Fibroblast of lung (primary cell): Measurements from ENCODE around the gene TRAPPC2L. TPM values are rescaled to one million over a fixed set of nuclear protein-coding genes. Genes with fewer than 3 reads are reported as not detected.

Experiments
- DNase-seq, 2 donors: peaks; one replicate each; pipeline versions ENCODE4 v3.0.0 to v3.0.0-alpha.2; 2010; ENCODE audit warnings: low read depth in 2 of 2
- H2AFZ ChIP-seq: 2 replicates; pipeline ENCODE4 v1.5.1; 2012; ENCODE audit warnings: low read length, control low read depth, inconsistent platforms
- H3K27ac ChIP-seq: 2 replicates; pipeline ENCODE4 v1.5.1; 2011; ENCODE audit warnings: low read length, control low read depth; ENCODE audit not compliant: insufficient read depth
- H3K27me3 ChIP-seq: 2 replicates; pipeline ENCODE4 v1.5.1; 2011; ENCODE audit warnings: mild to moderate bottlenecking, low read length; ENCODE audit not compliant: control insufficient read depth, insufficient read depth
- H3K36me3 ChIP-seq: 2 replicates; pipeline ENCODE4 v1.5.1; 2011; ENCODE audit warnings: low read length; ENCODE audit not compliant: control insufficient read depth, insufficient read depth
- H3K4me1 ChIP-seq: 2 replicates; pipeline ENCODE4 v1.5.1; 2011; ENCODE audit warnings: low read length; ENCODE audit not compliant: control insufficient read depth, insufficient read depth; ENCODE audit errors: extremely low read depth
- H3K4me2 ChIP-seq: 2 replicates; pipeline ENCODE4 v1.5.1; 2011; ENCODE audit warnings: low read length, control low read depth; ENCODE audit not compliant: insufficient read depth; ENCODE audit errors: extremely low read depth
- H3K4me3 ChIP-seq, 4 experiments: fragments of 200-600 bp in 1 of 4; sonication (generic) in 1 of 4; replicated peaks in 1 of 4; 2 replicates each; pipeline ENCODE4 v1.5.1; 2011 to 2016; ENCODE audit warnings: low read length in 4 of 4, low read depth in 3 of 4, mild to moderate bottlenecking in 3 of 4, control low read depth in 2 of 4, inconsistent platforms in 1 of 4, mixed read lengths in 1 of 4; ENCODE audit not compliant: insufficient read depth in 1 of 4; ENCODE audit errors: control extremely low read depth in 1 of 4
- H3K79me2 ChIP-seq: 2 replicates; pipeline ENCODE4 v1.5.1; 2012; ENCODE audit warnings: mild to moderate bottlenecking, low read length, inconsistent platforms; ENCODE audit not compliant: control insufficient read depth, insufficient read depth
- H3K9ac ChIP-seq: 2 replicates; pipeline ENCODE4 v1.5.1; 2011; ENCODE audit warnings: mild to moderate bottlenecking, low read length, control low read depth; ENCODE audit not compliant: insufficient read depth
- H3K9me3 ChIP-seq: 2 replicates; pipeline ENCODE4 v1.5.1; 2012; ENCODE audit warnings: low read depth, low read length; ENCODE audit not compliant: control insufficient read depth, insufficient read depth
- H4K20me1 ChIP-seq: 2 replicates; pipeline ENCODE4 v1.5.1; 2011; ENCODE audit warnings: low read length; ENCODE audit not compliant: control insufficient read depth, insufficient read depth; ENCODE audit errors: extremely low read depth
- EZH2 ChIP-seq: IDR thresholded peaks from 2 replicates; pipeline ENCODE4 v1.5.1; 2012; ENCODE audit warnings: low read length, control low read depth, mild to moderate bottlenecking; ENCODE audit errors: missing control alignments
- polyA plus RNA-seq, 2 donors: library from polyadenylated mRNA; depleted of rRNA in 1 of 2; stranded (reverse) in 1 of 2; unstranded in 1 of 2; fragments of >200 nt; gene quantifications; 2 replicates each; pipeline ENCODE4 v1.2.1, GENCODE V29; 2011 to 2012; ENCODE audit warnings: missing spikeins in 1 of 2
- total RNA-seq: library from RNA; depleted of rRNA; stranded (reverse); fragments of >200 nt; gene quantifications from 2 replicates; pipeline ENCODE4 v1.2.1, GENCODE V29; 2014
- TF ChIP-seq, protein P1 (sequence below), 2 donors: IDR thresholded peaks in 1 of 2; conservative IDR thresholded peaks in 1 of 2; 1 replicate in 1 of 2; 2 replicates in 1 of 2; pipeline ENCODE4 v1.5.1; 2011 to 2012; ENCODE audit warnings: low read length in 2 of 2, control low read depth in 1 of 2, inconsistent platforms in 1 of 2, low read depth in 1 of 2, mild to moderate bottlenecking in 1 of 2

TRAPPC2L gene
- total and polyA plus RNA-seq, 2 donors (not counting 1 experiment from before 2014, with no cell fraction given), result 47.7 to 63.7 TPM

DNA sequence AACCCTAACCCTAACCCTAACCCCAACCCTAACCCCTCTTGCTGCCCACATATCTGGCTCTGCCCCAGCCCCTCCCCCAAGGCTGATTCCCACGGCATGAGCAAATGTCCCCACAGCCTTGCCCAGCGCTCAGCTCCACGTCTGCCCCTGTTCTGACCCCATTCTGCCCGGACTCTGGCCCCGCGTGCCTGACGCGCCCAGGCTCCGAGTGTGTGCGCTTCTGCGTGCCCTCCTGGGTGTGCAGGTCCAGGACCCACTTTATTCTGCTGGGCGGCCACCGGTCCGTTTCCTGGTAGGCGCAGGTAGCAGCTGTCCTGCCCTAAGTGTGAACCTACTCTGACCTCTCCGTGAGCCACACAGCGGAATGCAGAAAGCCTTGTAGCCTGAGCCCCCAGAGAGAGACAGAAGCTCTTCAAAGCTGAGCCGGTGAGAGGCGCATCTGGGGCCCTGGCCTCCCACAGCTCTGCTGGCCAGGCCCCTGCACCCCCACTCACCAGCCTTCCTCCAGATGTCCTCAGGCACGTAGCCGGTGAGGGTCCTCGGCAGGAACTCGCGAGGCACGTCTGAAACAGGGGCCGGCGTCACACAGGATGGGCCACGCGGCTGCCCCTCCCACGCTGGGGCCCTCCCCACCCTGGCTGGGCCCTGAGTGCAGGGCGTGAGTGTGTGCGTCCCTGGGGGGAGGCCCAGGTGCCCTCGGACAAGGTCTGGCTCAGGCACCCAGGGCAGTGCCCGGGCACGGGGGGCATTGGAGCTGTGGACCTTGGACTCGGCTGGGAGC lies 23.5 kb downstream of the TRAPPC2L start:
- Histone ChIP-seq H3K4me3 (no peak overlapping the region), H3K27me3 (no peaks in the 10 kb centered on the region), H3K79me2 (no peaks in the 10 kb centered on the region), H3K4me1 (no peaks in the 10 kb centered on the region), H3K4me2 (no peak overlapping the region), H3K9me3 (no peaks in the 10 kb centered on the region), H3K36me3 (no peaks in the 10 kb centered on the region), H3K9ac (no peak overlapping the region), H4K20me1 (no peaks in the 10 kb centered on the region), H2AFZ (no peak overlapping the region), H3K27ac (no peak overlapping the region)
- DNase-seq, result no peak
- no peak for TF ChIP-seq EZH2
- TF ChIP-seq, protein P1, sequence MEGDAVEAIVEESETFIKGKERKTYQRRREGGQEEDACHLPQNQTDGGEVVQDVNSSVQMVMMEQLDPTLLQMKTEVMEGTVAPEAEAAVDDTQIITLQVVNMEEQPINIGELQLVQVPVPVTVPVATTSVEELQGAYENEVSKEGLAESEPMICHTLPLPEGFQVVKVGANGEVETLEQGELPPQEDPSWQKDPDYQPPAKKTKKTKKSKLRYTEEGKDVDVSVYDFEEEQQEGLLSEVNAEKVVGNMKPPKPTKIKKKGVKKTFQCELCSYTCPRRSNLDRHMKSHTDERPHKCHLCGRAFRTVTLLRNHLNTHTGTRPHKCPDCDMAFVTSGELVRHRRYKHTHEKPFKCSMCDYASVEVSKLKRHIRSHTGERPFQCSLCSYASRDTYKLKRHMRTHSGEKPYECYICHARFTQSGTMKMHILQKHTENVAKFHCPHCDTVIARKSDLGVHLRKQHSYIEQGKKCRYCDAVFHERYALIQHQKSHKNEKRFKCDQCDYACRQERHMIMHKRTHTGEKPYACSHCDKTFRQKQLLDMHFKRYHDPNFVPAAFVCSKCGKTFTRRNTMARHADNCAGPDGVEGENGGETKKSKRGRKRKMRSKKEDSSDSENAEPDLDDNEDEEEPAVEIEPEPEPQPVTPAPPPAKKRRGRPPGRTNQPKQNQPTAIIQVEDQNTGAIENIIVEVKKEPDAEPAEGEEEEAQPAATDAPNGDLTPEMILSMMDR (conservative IDR thresholded peaks at IDR 0.05 in 1 of 2, IDR thresholded peaks at IDR 0.05 in 1 of 2; ENCODE audit: low read depth in 1 of 2, low read length in 2 of 2), result no peak

DNA sequence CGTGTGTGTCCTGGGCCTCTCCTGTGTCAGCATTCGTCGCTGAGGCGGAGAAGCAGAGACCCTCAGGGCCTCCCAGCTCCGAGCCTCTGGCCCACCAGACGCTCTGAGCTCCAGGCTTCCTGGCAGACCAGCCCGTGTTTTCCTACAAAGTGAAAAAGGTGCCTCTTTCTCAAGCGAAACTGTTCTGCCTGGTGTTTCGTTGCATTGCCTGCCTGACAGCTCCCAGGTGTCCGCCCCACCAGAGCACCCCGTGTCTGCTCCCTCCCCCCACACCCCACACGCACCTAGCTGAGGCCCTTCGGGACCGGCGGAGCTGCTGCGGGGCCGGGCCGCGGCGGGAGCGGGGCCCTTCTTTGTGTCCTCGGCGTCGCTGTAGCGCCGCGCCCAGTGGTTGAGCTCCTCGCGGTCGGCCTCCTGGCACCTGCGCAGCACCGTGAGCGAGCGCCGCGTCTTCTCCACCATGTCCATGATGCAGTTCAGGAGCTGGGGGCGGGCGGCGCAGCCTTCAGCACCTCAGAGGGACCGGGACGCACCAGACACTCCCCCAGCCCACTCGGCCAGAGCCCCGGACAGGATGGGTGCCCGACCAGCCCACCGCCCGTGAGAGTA lies 24.2 kb downstream of the TRAPPC2L start:
- Histone ChIP-seq H3K9me3 (no peaks in the 10 kb centered on the region), H3K4me3 (no peak overlapping the region), H3K36me3 (no peaks in the 10 kb centered on the region), H3K9ac (no peak overlapping the region), H3K27ac (no peak overlapping the region), H3K4me2 (no peak overlapping the region), H2AFZ (no peak overlapping the region), H3K4me1 (no peaks in the 10 kb centered on the region), H3K79me2 (no peaks in the 10 kb centered on the region), H4K20me1 (no peaks in the 10 kb centered on the region), H3K27me3 (no peaks in the 10 kb centered on the region)
- TF ChIP-seq, protein P1 (conservative IDR thresholded peaks at IDR 0.05 in 1 of 2, IDR thresholded peaks at IDR 0.05 in 1 of 2; ENCODE audit: low read depth in 1 of 2, low read length in 2 of 2), result no peak
- no peak for TF ChIP-seq EZH2
- no peak for DNase-seq

DNA sequence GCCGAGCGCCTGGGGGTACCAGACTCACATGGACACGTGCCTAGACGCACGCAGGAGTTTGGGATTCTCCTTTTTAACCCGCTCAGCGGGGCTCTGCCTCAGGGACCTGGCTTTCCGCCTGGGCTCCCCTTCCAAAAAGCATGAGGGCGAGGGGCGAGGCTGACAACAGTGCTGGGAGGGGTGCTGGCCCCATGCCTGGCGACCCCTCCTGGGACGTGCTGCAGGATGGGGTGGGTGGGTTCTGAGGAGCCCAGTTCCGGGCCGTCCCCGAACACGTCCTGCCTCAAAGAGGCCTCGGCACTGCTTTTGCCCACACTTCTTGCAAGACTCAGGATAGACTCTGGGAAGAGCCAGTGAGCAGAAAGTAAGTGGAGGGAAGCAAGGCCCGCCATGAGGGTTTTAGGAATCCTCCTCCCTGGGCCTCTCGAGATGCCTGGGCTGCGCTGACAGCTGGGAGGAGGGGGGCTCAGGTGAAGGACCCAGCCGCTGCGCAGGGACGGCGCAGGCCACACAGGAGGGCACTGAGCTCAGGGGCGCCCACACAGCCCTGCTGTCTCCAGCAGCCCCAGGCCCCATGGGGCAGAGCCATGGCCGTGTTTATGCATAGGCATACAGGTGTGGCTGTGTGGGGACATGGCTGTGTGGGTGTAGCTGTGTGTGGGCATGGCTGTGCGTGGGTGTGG lies 24.9 kb downstream of the TRAPPC2L start:
- Histone ChIP-seq H3K4me1 (peaks cover 3% of the 10 kb centered on the region), H3K4me2 (no peak overlapping the region), H3K9me3 (no peaks in the 10 kb centered on the region), H2AFZ (no peak overlapping the region), H3K4me3 (no peak overlapping the region), H3K27me3 (no peaks in the 10 kb centered on the region), H3K9ac (no peak overlapping the region), H3K36me3 (no peaks in the 10 kb centered on the region), H3K79me2 (no peaks in the 10 kb centered on the region), H4K20me1 (no peaks in the 10 kb centered on the region), H3K27ac (no peak overlapping the region)
- TF ChIP-seq, protein P1 (conservative IDR thresholded peaks at IDR 0.05 in 1 of 2, IDR thresholded peaks at IDR 0.05 in 1 of 2; ENCODE audit: low read depth in 1 of 2, low read length in 2 of 2), result no peak
- no peak for TF ChIP-seq EZH2
- DNase-seq, result no peak
